ENCODE results near the gene GMCL2. TPM values are rescaled to one million over a fixed set of nuclear protein-coding genes. Genes with fewer than 3 reads are reported as not detected.

The GMCL2 gene
- polyA plus RNA-seq, 2 donors = not detected

GRCh38 chr5:178209334-178210072 lies 22.3 kb upstream of the GMCL2 start:
- no peak overlapping the region for H3K4me3 ChIP-seq (ENCODE audit: low read depth in 1 of 2, low read length in 2 of 2)
- no peaks in the 10 kb centered on the region for H3K27me3 ChIP-seq (ENCODE audit: control insufficient read depth in 1 of 2, insufficient read depth in 2 of 2, low read length in 2 of 2)
- H3K9me3 ChIP-seq (ENCODE audit: control insufficient read depth in 2 of 2, insufficient read depth in 1 of 2, low read depth in 1 of 2, low read length in 1 of 2) = no peaks in the 10 kb centered on the region
- no peak overlapping the region for H3K27ac ChIP-seq (ENCODE audit: low read depth in 2 of 2, low read length in 1 of 2)
- H3K4me1 ChIP-seq (ENCODE audit: control insufficient read depth in 2 of 2, insufficient read depth in 2 of 2, low read length in 1 of 2) = peaks cover 4 to 20% of the 10 kb centered on the region in 2 donors
- H3K36me3 ChIP-seq (ENCODE audit: control insufficient read depth in 2 of 2, insufficient read depth in 2 of 2, low read length in 1 of 2) = peaks cover 38 to 68% of the 10 kb centered on the region in 2 donors
- WGBS, 2 donors = 78 to 85% methylated on average over 8 of the region's 8 CpGs

- H3K9me3 ChIP-seq (ENCODE audit: control insufficient read depth in 2 of 2, insufficient read depth in 1 of 2, low read depth in 1 of 2, low read length in 1 of 2) = no peaks in the 10 kb centered on the region
- no peaks in the 10 kb centered on the region for H3K27me3 ChIP-seq (ENCODE audit: control insufficient read depth in 1 of 2, insufficient read depth in 2 of 2, low read length in 2 of 2)
- no peak overlapping the region for H3K4me3 ChIP-seq (ENCODE audit: low read depth in 1 of 2, low read length in 2 of 2)
- peaks cover 4 to 20% of the 10 kb centered on the region in 2 donors for H3K4me1 ChIP-seq (ENCODE audit: control insufficient read depth in 2 of 2, insufficient read depth in 2 of 2, low read length in 1 of 2)
- no peak overlapping the region for H3K27ac ChIP-seq (ENCODE audit: low read depth in 2 of 2, low read length in 1 of 2)
- H3K36me3 ChIP-seq (ENCODE audit: control insufficient read depth in 2 of 2, insufficient read depth in 2 of 2, low read length in 1 of 2) = peaks cover 37 to 61% of the 10 kb centered on the region in 2 donors
- WGBS, 2 donors = 69 to 70% methylated on average over 5 of the region's 5 CpGs
These were observed 21.5 kb upstream of the GMCL2 start for GRCh38 chr5:178208540-178209227.

- Histone ChIP-seq H3K27ac (ENCODE audit: low read depth in 2 of 2, low read length in 1 of 2) (peak overlapping the region; percentile 63 to 80), H3K36me3 (ENCODE audit: control insufficient read depth in 2 of 2, insufficient read depth in 2 of 2, low read length in 1 of 2) (peaks cover 34 to 56% of the 10 kb centered on the region in 2 donors)
- WGBS, 2 donors = 50 to 52% methylated on average over 1 of the region's 1 CpG
These were observed 20.7 kb upstream of the GMCL2 start for GRCh38 chr5:178207917-178208280.

GRCh38 chr5:178207183-178207916 lies 20.2 kb upstream of the GMCL2 start:
- H3K9me3 ChIP-seq (ENCODE audit: control insufficient read depth in 2 of 2, insufficient read depth in 1 of 2, low read depth in 1 of 2, low read length in 1 of 2) = no peaks in the 10 kb centered on the region
- H3K36me3 ChIP-seq (ENCODE audit: control insufficient read depth in 2 of 2, insufficient read depth in 2 of 2, low read length in 1 of 2) = peaks cover 29 to 51% of the 10 kb centered on the region in 2 donors
- H3K4me1 ChIP-seq (ENCODE audit: control insufficient read depth in 2 of 2, insufficient read depth in 2 of 2, low read length in 1 of 2) = peaks cover 4 to 20% of the 10 kb centered on the region in 2 donors
- WGBS, 2 donors = 58 to 61% methylated on average over 5 of the region's 5 CpGs
- H3K4me3 ChIP-seq (ENCODE audit: low read depth in 1 of 2, low read length in 2 of 2) = no peak overlapping the region
- no peaks in the 10 kb centered on the region for H3K27me3 ChIP-seq (ENCODE audit: control insufficient read depth in 1 of 2, insufficient read depth in 2 of 2, low read length in 2 of 2)
- H3K27ac ChIP-seq (ENCODE audit: low read depth in 2 of 2, low read length in 1 of 2) = peak overlapping the region; percentile 63 to 80

More at GRCh38 chr5:178207917-178208280, 20.7 kb upstream of the GMCL2 start:
- Histone ChIP-seq H3K4me3 (ENCODE audit: low read depth in 1 of 2, low read length in 2 of 2) (no peak overlapping the region), H3K27me3 (ENCODE audit: control insufficient read depth in 1 of 2, insufficient read depth in 2 of 2, low read length in 2 of 2) (no peaks in the 10 kb centered on the region), H3K9me3 (ENCODE audit: control insufficient read depth in 2 of 2, insufficient read depth in 1 of 2, low read depth in 1 of 2, low read length in 1 of 2) (no peaks in the 10 kb centered on the region), H3K4me1 (ENCODE audit: control insufficient read depth in 2 of 2, insufficient read depth in 2 of 2, low read length in 1 of 2) (peaks cover 4 to 20% of the 10 kb centered on the region in 2 donors)

- Histone ChIP-seq H3K9me3 (ENCODE audit: control insufficient read depth in 2 of 2, insufficient read depth in 1 of 2, low read depth in 1 of 2, low read length in 1 of 2) (no peaks in the 10 kb centered on the region), H3K27me3 (ENCODE audit: control insufficient read depth in 1 of 2, insufficient read depth in 2 of 2, low read length in 2 of 2) (no peaks in the 10 kb centered on the region), H3K4me1 (ENCODE audit: control insufficient read depth in 2 of 2, insufficient read depth in 2 of 2, low read length in 1 of 2) (peaks cover 4 to 24% of the 10 kb centered on the region in 2 donors), H3K4me3 (ENCODE audit: low read depth in 1 of 2, low read length in 2 of 2) (peak overlapping the region; percentile 71 to 99), H3K36me3 (ENCODE audit: control insufficient read depth in 2 of 2, insufficient read depth in 2 of 2, low read length in 1 of 2) (peaks cover 20 to 43% of the 10 kb centered on the region in 2 donors), H3K27ac (ENCODE audit: low read depth in 2 of 2, low read length in 1 of 2) (peak overlapping the region; percentile 40 to 63)
- WGBS, 2 donors = 42 to 43% methylated on average over 12 of the region's 12 CpGs
These were observed 19.3 kb upstream of the GMCL2 start for GRCh38 chr5:178206166-178207101.

GRCh38 chr5:178205749-178206047 lies 18.5 kb upstream of the GMCL2 start:
- H3K4me1 ChIP-seq (ENCODE audit: control insufficient read depth in 2 of 2, insufficient read depth in 2 of 2, low read length in 1 of 2) = peaks cover 4 to 24% of the 10 kb centered on the region in 2 donors

GRCh38 chr5:178204935-178205748 lies 18.0 kb upstream of the GMCL2 start:
- peaks cover 15 to 33% of the 10 kb centered on the region in 2 donors for H3K36me3 ChIP-seq (ENCODE audit: control insufficient read depth in 2 of 2, insufficient read depth in 2 of 2, low read length in 1 of 2)
- WGBS, 2 donors = 1% methylated on average over 52 to 90 of the region's 90 CpGs
- no peaks in the 10 kb centered on the region for H3K27me3 ChIP-seq (ENCODE audit: control insufficient read depth in 1 of 2, insufficient read depth in 2 of 2, low read length in 2 of 2)
- H3K9me3 ChIP-seq (ENCODE audit: control insufficient read depth in 2 of 2, insufficient read depth in 1 of 2, low read depth in 1 of 2, low read length in 1 of 2) = no peaks in the 10 kb centered on the region
- peak overlapping the region; percentile 90 to 95 for H3K27ac ChIP-seq (ENCODE audit: low read depth in 2 of 2, low read length in 1 of 2)
- peaks cover 4 to 24% of the 10 kb centered on the region in 2 donors for H3K4me1 ChIP-seq (ENCODE audit: control insufficient read depth in 2 of 2, insufficient read depth in 2 of 2, low read length in 1 of 2)
- peak overlapping the region; percentile 71 to 99 for H3K4me3 ChIP-seq (ENCODE audit: low read depth in 1 of 2, low read length in 2 of 2)

More at GRCh38 chr5:178205749-178206047, 18.5 kb upstream of the GMCL2 start:
- H3K4me3 ChIP-seq (ENCODE audit: low read depth in 1 of 2, low read length in 2 of 2) = peak overlapping the region; percentile 71 to 99
- 3 to 6% methylated on average over 5 of the region's 5 CpGs for WGBS, 2 donors
- no peaks in the 10 kb centered on the region for H3K9me3 ChIP-seq (ENCODE audit: control insufficient read depth in 2 of 2, insufficient read depth in 1 of 2, low read depth in 1 of 2, low read length in 1 of 2)
- peaks cover 19 to 38% of the 10 kb centered on the region in 2 donors for H3K36me3 ChIP-seq (ENCODE audit: control insufficient read depth in 2 of 2, insufficient read depth in 2 of 2, low read length in 1 of 2)
- peak overlapping the region; percentile 90 to 95 for H3K27ac ChIP-seq (ENCODE audit: low read depth in 2 of 2, low read length in 1 of 2)
- H3K27me3 ChIP-seq (ENCODE audit: control insufficient read depth in 1 of 2, insufficient read depth in 2 of 2, low read length in 2 of 2) = no peaks in the 10 kb centered on the region

GRCh38 chr5:178204182-178204934 lies 17.2 kb upstream of the GMCL2 start, which contains the start of gene HNRNPAB:
TSS of gene HNRNPAB (plus strand) at chr5:178204533. CDS start at chr5:178204838, 305 bp downstream.
- 0% methylated on average over 79 to 96 of the region's 96 CpGs for WGBS, 2 donors
- peaks cover 4 to 25% of the 10 kb centered on the region in 2 donors for H3K4me1 ChIP-seq (ENCODE audit: control insufficient read depth in 2 of 2, insufficient read depth in 2 of 2, low read length in 1 of 2)
- H3K36me3 ChIP-seq (ENCODE audit: control insufficient read depth in 2 of 2, insufficient read depth in 2 of 2, low read length in 1 of 2) = peaks cover 8 to 25% of the 10 kb centered on the region in 2 donors
- no peaks in the 10 kb centered on the region for H3K27me3 ChIP-seq (ENCODE audit: control insufficient read depth in 1 of 2, insufficient read depth in 2 of 2, low read length in 2 of 2)
- peak within 1 kb of the TSS; percentile 71 to 99 for H3K4me3 ChIP-seq (ENCODE audit: low read depth in 1 of 2, low read length in 2 of 2)
- no peaks in the 10 kb centered on the region for H3K9me3 ChIP-seq (ENCODE audit: control insufficient read depth in 2 of 2, insufficient read depth in 1 of 2, low read depth in 1 of 2, low read length in 1 of 2)
- peak within 1 kb of the TSS; percentile 90 to 95 for H3K27ac ChIP-seq (ENCODE audit: low read depth in 2 of 2, low read length in 1 of 2)
